ENCODE measurements around the gene KLK3.

KLK3 gene

GRCh38 chr19:50817941-50818858 is 36.5 kb upstream of the KLK3 start:
- no peak for TF ChIP-seq CTCF (IDR thresholded peaks at IDR 0.05; ENCODE audit: unreplicated experiment in 3 of 3)
- H3K27ac Mint-ChIP-seq = no peak overlapping the region
- no peaks in the 10 kb centered on the region for H3K36me3 Mint-ChIP-seq (ENCODE audit: low read depth)
- peaks cover 5% of the 10 kb centered on the region for H3K9me3 Mint-ChIP-seq
- H3K4me3 Mint-ChIP-seq = peak overlapping the region; percentile 51 to 73 (median 71)
- peaks cover 17% of the 10 kb centered on the region for H3K4me1 Mint-ChIP-seq
- H3K27me3 Mint-ChIP-seq (ENCODE audit: low read depth) = peaks cover 90% of the 10 kb centered on the region

GRCh38 chr19:50818859-50819472 is 35.7 kb upstream of the KLK3 start:
- Mint-ChIP-seq H3K4me1 (peaks cover 17% of the 10 kb centered on the region), H3K36me3 (ENCODE audit: low read depth) (no peaks in the 10 kb centered on the region), H3K27me3 (ENCODE audit: low read depth) (peaks cover 95% of the 10 kb centered on the region), H3K4me3 (peak overlapping the region; percentile 42 to 73 (median 71)), H3K9me3 (peaks cover 5% of the 10 kb centered on the region), H3K27ac (no peak overlapping the region)
- TF ChIP-seq CTCF (IDR thresholded peaks at IDR 0.05; ENCODE audit: unreplicated experiment in 3 of 3) = no peak

GRCh38 chr19:50819636-50820035 is 35.1 kb upstream of the KLK3 start:
- Mint-ChIP-seq H3K4me1 (peaks cover 17% of the 10 kb centered on the region), H3K9me3 (peaks cover 5% of the 10 kb centered on the region), H3K4me3 (peak overlapping the region in 1 of 3 experiments; percentile 5), H3K27ac (no peak overlapping the region), H3K36me3 (ENCODE audit: low read depth) (no peaks in the 10 kb centered on the region), H3K27me3 (ENCODE audit: low read depth) (peaks cover 93% of the 10 kb centered on the region)
- TF ChIP-seq CTCF (IDR thresholded peaks at IDR 0.05; ENCODE audit: unreplicated experiment in 3 of 3) = no peak

GRCh38 chr19:50820086-50820485 is 34.6 kb upstream of the KLK3 start:
- Mint-ChIP-seq H3K27ac (peak overlapping the region in 1 of 3 experiments; percentile 34), H3K4me3 (peak overlapping the region in 2 of 3 experiments; percentile 1 to 5), H3K9me3 (peaks cover 5% of the 10 kb centered on the region), H3K27me3 (ENCODE audit: low read depth) (peaks cover 92% of the 10 kb centered on the region), H3K4me1 (peaks cover 17% of the 10 kb centered on the region), H3K36me3 (ENCODE audit: low read depth) (no peaks in the 10 kb centered on the region)
- no peak for TF ChIP-seq CTCF (IDR thresholded peaks at IDR 0.05; ENCODE audit: unreplicated experiment in 3 of 3)

- peaks cover 17% of the 10 kb centered on the region for H3K4me1 Mint-ChIP-seq
- H3K36me3 Mint-ChIP-seq (ENCODE audit: low read depth) = no peaks in the 10 kb centered on the region
- peaks cover 88% of the 10 kb centered on the region for H3K27me3 Mint-ChIP-seq (ENCODE audit: low read depth)
- peak overlapping the region; percentile 1 to 64 (median 5) for H3K4me3 Mint-ChIP-seq
- peak overlapping the region in 2 of 3 experiments; percentile 23 to 34 for H3K27ac Mint-ChIP-seq
- peaks cover 5% of the 10 kb centered on the region for H3K9me3 Mint-ChIP-seq
- no peak for TF ChIP-seq CTCF (IDR thresholded peaks at IDR 0.05; ENCODE audit: unreplicated experiment in 3 of 3)
Observed at GRCh38 chr19:50820549-50821247, 34.0 kb upstream of the KLK3 start.
